Astrocyte (in vitro differentiated cells and primary cell): ENCODE measurements around the gene ELAVL3. TPM values are rescaled to one million over a fixed set of nuclear protein-coding genes. Genes with fewer than 3 reads are reported as not detected.

Source experiments
- DNase-seq: peaks from one replicate; pipeline ENCODE4 v3.0.0-alpha.2; 2010; ENCODE audit warnings: low read depth
- FAIRE-seq: peaks from 2 replicates; lab custom pipeline; 2011; peaks lifted over from hg19 to GRCh38; lab: Jason Lieb, UNC
- H2AFZ ChIP-seq: 2 replicates; pipeline ENCODE4 v1.6.0; 2012; ENCODE audit warnings: low read depth, low read length, inconsistent platforms
- H3K27ac ChIP-seq: 2 replicates; pipeline ENCODE4 v1.5.1; 2011; ENCODE audit warnings: low read depth, low read length, inconsistent platforms
- H3K27me3 ChIP-seq: 2 replicates; pipeline ENCODE4 v1.6.0; 2011; ENCODE audit warnings: low read length, inconsistent platforms; ENCODE audit not compliant: insufficient read depth
- H3K36me3 ChIP-seq: 2 replicates; pipeline ENCODE4 v1.5.1; 2011; ENCODE audit warnings: low read length, inconsistent platforms; ENCODE audit not compliant: insufficient read depth
- H3K4me1 ChIP-seq: 2 replicates; pipeline ENCODE4 v1.5.1; 2011; ENCODE audit warnings: low read length, inconsistent platforms; ENCODE audit not compliant: insufficient read depth
- H3K4me2 ChIP-seq: 2 replicates; pipeline ENCODE4 v1.6.0; 2012; ENCODE audit warnings: low read length, inconsistent platforms
- H3K4me3 ChIP-seq: 2 replicates; pipeline ENCODE4 v1.5.1; 2011; ENCODE audit warnings: low read depth, mild to moderate bottlenecking, low read length, inconsistent platforms; ENCODE audit not compliant: insufficient read depth
- H3K79me2 ChIP-seq: 2 replicates; pipeline ENCODE4 v1.6.0; 2012; ENCODE audit warnings: mild to moderate bottlenecking, low read length, inconsistent platforms; ENCODE audit not compliant: insufficient read depth
- H3K9ac ChIP-seq: 2 replicates; pipeline ENCODE4 v1.6.0; 2012; ENCODE audit warnings: mild to moderate bottlenecking, low read length, inconsistent platforms
- H3K9me3 ChIP-seq: 2 replicates; pipeline ENCODE4 v1.5.1; 2012; ENCODE audit warnings: low read depth, mild to moderate bottlenecking, low read length, inconsistent platforms; ENCODE audit not compliant: insufficient read depth
- H4K20me1 ChIP-seq: 2 replicates; pipeline ENCODE4 v1.6.0; 2012; ENCODE audit warnings: low read length, inconsistent platforms; ENCODE audit not compliant: insufficient read depth
- H3K27ac Mint-ChIP-seq: one replicate; pipeline ENCODE4 v1.8.0; 2021; ENCODE audit warnings: mild to moderate bottlenecking, mixed read lengths; ENCODE audit not compliant: unreplicated experiment
- H3K27me3 Mint-ChIP-seq: one replicate; pipeline ENCODE4 v1.8.0; 2021; ENCODE audit warnings: low read depth, mixed read lengths; ENCODE audit not compliant: unreplicated experiment
- H3K36me3 Mint-ChIP-seq: one replicate; pipeline ENCODE4 v1.8.0; 2021; ENCODE audit warnings: low read depth, mixed read lengths; ENCODE audit not compliant: unreplicated experiment
- H3K4me1 Mint-ChIP-seq: one replicate; pipeline ENCODE4 v1.8.0; 2021; ENCODE audit warnings: low read depth, mixed read lengths; ENCODE audit not compliant: unreplicated experiment
- H3K4me3 Mint-ChIP-seq: one replicate; pipeline ENCODE4 v1.8.0; 2021; ENCODE audit warnings: mild to moderate bottlenecking, moderate library complexity, mixed read lengths; ENCODE audit not compliant: unreplicated experiment
- H3K9me3 Mint-ChIP-seq: one replicate; pipeline ENCODE4 v1.8.0; 2021; ENCODE audit warnings: mild to moderate bottlenecking, mixed read lengths; ENCODE audit not compliant: unreplicated experiment
- EZH2 ChIP-seq: IDR thresholded peaks from 2 replicates; pipeline ENCODE4 v1.6.1; 2012; ENCODE audit warnings: mild to moderate bottlenecking, low read length, inconsistent platforms; ENCODE audit not compliant: insufficient read depth
- total RNA-seq: library from RNA; stranded (reverse); gene quantifications from 2 replicates; pipeline ENCODE4 v1.2.1, GENCODE V29; 2021
- TF ChIP-seq, protein P1 (sequence below): IDR thresholded peaks from 2 replicates; pipeline ENCODE4 v1.5.1; 2011; ENCODE audit warnings: low read depth, mild to moderate bottlenecking, inconsistent platforms, low read length, moderate library complexity; ENCODE audit not compliant: insufficient read depth

The ELAVL3 gene
- total RNA-seq, 1 donor from 2014 or later, result not detected

GRCh38 chr19:11416346-11417052 lies 64.3 kb downstream of the ELAVL3 start:
- FAIRE-seq, result no peak
- Histone ChIP-seq H4K20me1 (no peaks in the 10 kb centered on the region), H3K27ac (no peak overlapping the region), H3K9ac (no peak overlapping the region), H3K4me1 (peaks cover 3% of the 10 kb centered on the region), H3K27me3 (peaks cover 35% of the 10 kb centered on the region), H3K9me3 (no peaks in the 10 kb centered on the region), H2AFZ (no peak overlapping the region), H3K79me2 (no peaks in the 10 kb centered on the region), H3K36me3 (no peaks in the 10 kb centered on the region), H3K4me3 (no peak overlapping the region), H3K4me2 (no peak overlapping the region)
- Mint-ChIP-seq H3K9me3 (no peaks in the 10 kb centered on the region), H3K4me3 (no peak overlapping the region), H3K27me3 (peaks cover 27% of the 10 kb centered on the region), H3K4me1 (no peaks in the 10 kb centered on the region), H3K36me3 (no peaks in the 10 kb centered on the region), H3K27ac (no peak overlapping the region)
- TF ChIP-seq, protein P1, sequence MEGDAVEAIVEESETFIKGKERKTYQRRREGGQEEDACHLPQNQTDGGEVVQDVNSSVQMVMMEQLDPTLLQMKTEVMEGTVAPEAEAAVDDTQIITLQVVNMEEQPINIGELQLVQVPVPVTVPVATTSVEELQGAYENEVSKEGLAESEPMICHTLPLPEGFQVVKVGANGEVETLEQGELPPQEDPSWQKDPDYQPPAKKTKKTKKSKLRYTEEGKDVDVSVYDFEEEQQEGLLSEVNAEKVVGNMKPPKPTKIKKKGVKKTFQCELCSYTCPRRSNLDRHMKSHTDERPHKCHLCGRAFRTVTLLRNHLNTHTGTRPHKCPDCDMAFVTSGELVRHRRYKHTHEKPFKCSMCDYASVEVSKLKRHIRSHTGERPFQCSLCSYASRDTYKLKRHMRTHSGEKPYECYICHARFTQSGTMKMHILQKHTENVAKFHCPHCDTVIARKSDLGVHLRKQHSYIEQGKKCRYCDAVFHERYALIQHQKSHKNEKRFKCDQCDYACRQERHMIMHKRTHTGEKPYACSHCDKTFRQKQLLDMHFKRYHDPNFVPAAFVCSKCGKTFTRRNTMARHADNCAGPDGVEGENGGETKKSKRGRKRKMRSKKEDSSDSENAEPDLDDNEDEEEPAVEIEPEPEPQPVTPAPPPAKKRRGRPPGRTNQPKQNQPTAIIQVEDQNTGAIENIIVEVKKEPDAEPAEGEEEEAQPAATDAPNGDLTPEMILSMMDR, result no peak
- no peak for TF ChIP-seq EZH2
- DNase-seq, result no peak

GRCh38 chr19:11414544-11414943 lies 66.3 kb downstream of the ELAVL3 start:
- no peak overlapping the region for H3K9ac ChIP-seq
- peaks cover 2% of the 10 kb centered on the region for H3K4me1 Mint-ChIP-seq
- H3K27me3 Mint-ChIP-seq, result peaks cover 13% of the 10 kb centered on the region
- peaks cover 3% of the 10 kb centered on the region for H3K4me1 ChIP-seq
- H3K36me3 ChIP-seq, result no peaks in the 10 kb centered on the region
- DNase-seq (no peak), FAIRE-seq (no peak)
- H3K4me3 ChIP-seq, result no peak overlapping the region
- H3K27me3 ChIP-seq, result peaks cover 17% of the 10 kb centered on the region
- no peaks in the 10 kb centered on the region for H4K20me1 ChIP-seq
- no peak overlapping the region for H3K4me2 ChIP-seq
- no peaks in the 10 kb centered on the region for H3K9me3 ChIP-seq
- H3K36me3 Mint-ChIP-seq, result no peaks in the 10 kb centered on the region
- H2AFZ ChIP-seq, result no peak overlapping the region
- H3K27ac Mint-ChIP-seq, result no peak overlapping the region
- H3K79me2 ChIP-seq, result no peaks in the 10 kb centered on the region
- H3K27ac ChIP-seq, result no peak overlapping the region
- TF ChIP-seq, protein P1, result no peak
- no peak for TF ChIP-seq EZH2
- no peak overlapping the region for H3K4me3 Mint-ChIP-seq
- no peaks in the 10 kb centered on the region for H3K9me3 Mint-ChIP-seq

DNA sequence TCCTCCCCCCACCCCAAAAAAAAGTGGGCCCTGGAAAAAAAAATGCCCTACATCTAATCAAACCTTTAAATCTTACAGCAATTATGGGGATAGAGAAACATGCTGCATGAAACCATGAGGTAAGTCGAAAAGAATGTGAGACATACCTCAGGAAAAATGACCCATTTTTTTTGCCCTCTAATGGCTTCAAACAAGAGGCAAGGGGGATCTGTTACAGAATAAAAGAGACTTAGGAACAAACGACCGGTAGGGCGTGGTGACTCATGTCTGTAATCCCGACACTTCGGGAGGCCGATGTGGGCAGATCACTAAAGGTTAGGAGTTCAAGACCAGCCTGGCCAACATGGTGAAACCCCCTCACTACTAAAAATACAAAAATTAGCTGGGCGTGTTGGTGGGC lies 70.2 kb downstream of the ELAVL3 start:
- no peaks in the 10 kb centered on the region for H3K79me2 ChIP-seq
- no peaks in the 10 kb centered on the region for H3K9me3 ChIP-seq
- Mint-ChIP-seq H3K27ac (no peak overlapping the region), H3K9me3 (no peaks in the 10 kb centered on the region), H3K4me1 (peaks cover 2% of the 10 kb centered on the region), H3K27me3 (no peaks in the 10 kb centered on the region), H3K4me3 (no peak overlapping the region), H3K36me3 (no peaks in the 10 kb centered on the region)
- peaks cover 3% of the 10 kb centered on the region for H3K27me3 ChIP-seq
- H3K4me3 ChIP-seq, result no peak overlapping the region
- no peak overlapping the region for H2AFZ ChIP-seq
- H4K20me1 ChIP-seq, result no peaks in the 10 kb centered on the region
- DNase-seq (peak; percentile 22), FAIRE-seq (no peak)
- no peak for TF ChIP-seq EZH2
- TF ChIP-seq, protein P1, result no peak
- peaks cover 3% of the 10 kb centered on the region for H3K4me1 ChIP-seq
- no peaks in the 10 kb centered on the region for H3K36me3 ChIP-seq
- no peak overlapping the region for H3K9ac ChIP-seq
- no peak overlapping the region for H3K27ac ChIP-seq
- H3K4me2 ChIP-seq, result no peak overlapping the region
